ENCODE measurements around the gene CFP. TPM values are rescaled to one million over a fixed set of nuclear protein-coding genes. Genes with fewer than 3 reads are reported as not detected.
A peak's percentile ranks its signal among the peaks of the same experiment; 100 is the strongest.
"Not testable (repeated sequence)": the region's sequence is repeated elsewhere in the genome, so short reads cannot be mapped to it uniquely, and the experiment has no call there.

Gene CFP
- 1 to 10 TPM in 3 of 4 donors, under 1 TPM in 1; 0.45 to 5.5 (median 4.0) TPM for polyA plus RNA-seq
- long read RNA-seq, donor 1, partial matches to known transcripts: 0 of 4 reads
- long read RNA-seq, donor 1, other reads (novel, unspliced or antisense): 0 of 4 reads
- long read RNA-seq, donor 2: 0 reads
- long read RNA-seq, donor 3, partial matches to known transcripts: 0 of 3 reads
- long read RNA-seq, donor 3, other reads (novel, unspliced or antisense): 0 of 3 reads
- long read RNA-seq, donor 4: 0 reads
- long read RNA-seq, donor 5, partial matches to known transcripts: 0 of 1 reads
- long read RNA-seq, donor 5, other reads (novel, unspliced or antisense): 0 of 1 reads
- long read RNA-seq, donor 6, partial matches to known transcripts: 0 of 2 reads
- long read RNA-seq, donor 6, other reads (novel, unspliced or antisense): 0 of 2 reads
- long read RNA-seq, donor 7, partial matches to known transcripts: 0 of 3 reads
- long read RNA-seq, donor 7, other reads (novel, unspliced or antisense): 0 of 3 reads
- long read RNA-seq, donor 8: 0 reads
- long read RNA-seq, donor 9, partial matches to known transcripts: 0 of 1 reads
- long read RNA-seq, donor 9, other reads (novel, unspliced or antisense): 0 of 1 reads
- long read RNA-seq, donor 10, partial matches to known transcripts: 0 of 1 reads
- long read RNA-seq, donor 10, other reads (novel, unspliced or antisense): 0 of 1 reads

GRCh38 chrX:47629419-47630200, at the start of gene CFP:
Gene CFP, minus strand, starts transcription at chrX:47629930. Its CDS starts 86 bp downstream, at chrX:47629844.
- Histone ChIP-seq H3K27me3 (ENCODE audit: control insufficient read depth in 3 of 3, insufficient read depth in 3 of 3, low read length in 3 of 3) (no peaks in the 10 kb centered on the region), H3K4me1 (ENCODE audit: control insufficient read depth in 3 of 3, insufficient read depth in 2 of 3, low read depth in 1 of 3, low read length in 2 of 3) (no peaks in the 10 kb centered on the region), H3K27ac (ENCODE audit: low read depth in 1 of 3, low read length in 2 of 3) (no peak within 1 kb of the TSS), H3K4me3 (ENCODE audit: low read depth in 1 of 3, low read length in 3 of 3) (no peak within 1 kb of the TSS), H3K36me3 (ENCODE audit: control insufficient read depth in 3 of 3, insufficient read depth in 2 of 3, low read depth in 1 of 3, low read length in 3 of 3) (no peaks in the 10 kb centered on the region), H3K9me3 (ENCODE audit: control insufficient read depth in 2 of 2, insufficient read depth in 1 of 2, low read depth in 1 of 2, low read length in 1 of 2) (no peaks in the 10 kb centered on the region)
- FAIRE-seq (no peak), DNase-seq (no peak)
- 49 to 72% (median 66%) methylated on average over 7 to 14 of the region's 14 CpGs for WGBS, 3 donors

GRCh38 chrX:47675959-47676859, 46.5 kb upstream of the CFP start:
- H3K27me3 ChIP-seq (ENCODE audit: control insufficient read depth in 3 of 3, insufficient read depth in 3 of 3, low read length in 3 of 3); H3K4me1 ChIP-seq (ENCODE audit: control insufficient read depth in 3 of 3, insufficient read depth in 2 of 3, low read depth in 1 of 3, low read length in 2 of 3); H3K36me3 ChIP-seq (ENCODE audit: control insufficient read depth in 3 of 3, insufficient read depth in 2 of 3, low read depth in 1 of 3, low read length in 3 of 3); FAIRE-seq; H3K4me3 ChIP-seq (ENCODE audit: low read depth in 1 of 3, low read length in 3 of 3); H3K9me3 ChIP-seq (ENCODE audit: control insufficient read depth in 2 of 2, insufficient read depth in 1 of 2, low read depth in 1 of 2, low read length in 1 of 2): not testable (repeated sequence)
- WGBS, 3 donors: 46 to 58% (median 46%) methylated on average over 7 of the region's 7 CpGs
- H3K27ac ChIP-seq (ENCODE audit: low read depth in 1 of 3, low read length in 2 of 3): peak overlapping the region in 1 of 3 donors; percentile 28
- peak in 1 of 2 donors; percentile 31 for DNase-seq

- H3K27ac ChIP-seq (ENCODE audit: low read depth in 1 of 3, low read length in 2 of 3): no peak overlapping the region
- H3K36me3 ChIP-seq (ENCODE audit: control insufficient read depth in 3 of 3, insufficient read depth in 2 of 3, low read depth in 1 of 3, low read length in 3 of 3): no peaks in the 10 kb centered on the region
- DNase-seq: no peak
- no peak overlapping the region for H3K4me3 ChIP-seq (ENCODE audit: low read depth in 1 of 3, low read length in 3 of 3)
- peaks cover 0 to 3% of the 10 kb centered on the region in 2 donors for H3K9me3 ChIP-seq (ENCODE audit: control insufficient read depth in 2 of 2, insufficient read depth in 1 of 2, low read depth in 1 of 2, low read length in 1 of 2)
- no peaks in the 10 kb centered on the region for H3K27me3 ChIP-seq (ENCODE audit: control insufficient read depth in 3 of 3, insufficient read depth in 3 of 3, low read length in 3 of 3)
- FAIRE-seq: no peak
- WGBS, 3 donors: 80 to 87% (median 84%) methylated on average over 5 of the region's 5 CpGs
- H3K4me1 ChIP-seq (ENCODE audit: control insufficient read depth in 3 of 3, insufficient read depth in 2 of 3, low read depth in 1 of 3, low read length in 2 of 3): no peaks in the 10 kb centered on the region
Measured at GRCh38 chrX:47674776-47675175, 45.0 kb upstream of the CFP start.

- H3K4me1 ChIP-seq (ENCODE audit: control insufficient read depth in 3 of 3, insufficient read depth in 2 of 3, low read depth in 1 of 3, low read length in 2 of 3); H3K9me3 ChIP-seq (ENCODE audit: control insufficient read depth in 2 of 2, insufficient read depth in 1 of 2, low read depth in 1 of 2, low read length in 1 of 2); H3K27ac ChIP-seq (ENCODE audit: low read depth in 1 of 3, low read length in 2 of 3); DNase-seq; H3K4me3 ChIP-seq (ENCODE audit: low read depth in 1 of 3, low read length in 3 of 3); H3K27me3 ChIP-seq (ENCODE audit: control insufficient read depth in 3 of 3, insufficient read depth in 3 of 3, low read length in 3 of 3); H3K36me3 ChIP-seq (ENCODE audit: control insufficient read depth in 3 of 3, insufficient read depth in 2 of 3, low read depth in 1 of 3, low read length in 3 of 3); FAIRE-seq: not testable (repeated sequence)
- 78 to 87% (median 82%) methylated on average over 4 of the region's 4 CpGs for WGBS, 3 donors
Measured at GRCh38 chrX:47665797-47666196, 36.1 kb upstream of the CFP start.

- no peak for FAIRE-seq
- no peaks in the 10 kb centered on the region for H3K27me3 ChIP-seq (ENCODE audit: control insufficient read depth in 3 of 3, insufficient read depth in 3 of 3, low read length in 3 of 3)
- H3K27ac ChIP-seq (ENCODE audit: low read depth in 1 of 3, low read length in 2 of 3): no peak overlapping the region
- no peaks in the 10 kb centered on the region for H3K4me1 ChIP-seq (ENCODE audit: control insufficient read depth in 3 of 3, insufficient read depth in 2 of 3, low read depth in 1 of 3, low read length in 2 of 3)
- WGBS, 3 donors: 80 to 84% (median 84%) methylated on average over 5 of the region's 5 CpGs
- DNase-seq: no peak
- H3K36me3 ChIP-seq (ENCODE audit: control insufficient read depth in 3 of 3, insufficient read depth in 2 of 3, low read depth in 1 of 3, low read length in 3 of 3): peaks cover 0 to 2% (median 0%) of the 10 kb centered on the region in 3 donors
- H3K4me3 ChIP-seq (ENCODE audit: low read depth in 1 of 3, low read length in 3 of 3): no peak overlapping the region
- H3K9me3 ChIP-seq (ENCODE audit: control insufficient read depth in 2 of 2, insufficient read depth in 1 of 2, low read depth in 1 of 2, low read length in 1 of 2): no peaks in the 10 kb centered on the region
Measured at GRCh38 chrX:47664737-47665136, 35.0 kb upstream of the CFP start.

GRCh38 chrX:47662144-47662657, 32.5 kb upstream of the CFP start:
- FAIRE-seq: no peak

GRCh38 chrX:47661539-47661938, 31.8 kb upstream of the CFP start:
- DNase-seq: no peak
- H3K4me3 ChIP-seq (ENCODE audit: low read depth in 1 of 3, low read length in 3 of 3): no peak overlapping the region
- no peaks in the 10 kb centered on the region for H3K27me3 ChIP-seq (ENCODE audit: control insufficient read depth in 3 of 3, insufficient read depth in 3 of 3, low read length in 3 of 3)
- H3K36me3 ChIP-seq (ENCODE audit: control insufficient read depth in 3 of 3, insufficient read depth in 2 of 3, low read depth in 1 of 3, low read length in 3 of 3): peaks cover 0 to 4% (median 2%) of the 10 kb centered on the region in 3 donors
- FAIRE-seq: no peak
- WGBS, 3 donors: 82 to 91% (median 88%) methylated on average over 7 of the region's 7 CpGs
- H3K27ac ChIP-seq (ENCODE audit: low read depth in 1 of 3, low read length in 2 of 3): no peak overlapping the region
- H3K4me1 ChIP-seq (ENCODE audit: control insufficient read depth in 3 of 3, insufficient read depth in 2 of 3, low read depth in 1 of 3, low read length in 2 of 3): no peaks in the 10 kb centered on the region
- H3K9me3 ChIP-seq (ENCODE audit: control insufficient read depth in 2 of 2, insufficient read depth in 1 of 2, low read depth in 1 of 2, low read length in 1 of 2): no peaks in the 10 kb centered on the region

More at GRCh38 chrX:47662144-47662657, 32.5 kb upstream of the CFP start:
- Histone ChIP-seq H3K36me3 (ENCODE audit: control insufficient read depth in 3 of 3, insufficient read depth in 2 of 3, low read depth in 1 of 3, low read length in 3 of 3) (peaks cover 0 to 2% (median 0%) of the 10 kb centered on the region in 3 donors), H3K27ac (ENCODE audit: low read depth in 1 of 3, low read length in 2 of 3) (peak overlapping the region in 1 of 3 donors; percentile 24), H3K27me3 (ENCODE audit: control insufficient read depth in 3 of 3, insufficient read depth in 3 of 3, low read length in 3 of 3) (no peaks in the 10 kb centered on the region), H3K4me3 (ENCODE audit: low read depth in 1 of 3, low read length in 3 of 3) (no peak overlapping the region), H3K9me3 (ENCODE audit: control insufficient read depth in 2 of 2, insufficient read depth in 1 of 2, low read depth in 1 of 2, low read length in 1 of 2) (no peaks in the 10 kb centered on the region), H3K4me1 (ENCODE audit: control insufficient read depth in 3 of 3, insufficient read depth in 2 of 3, low read depth in 1 of 3, low read length in 2 of 3) (no peaks in the 10 kb centered on the region)
- WGBS, 3 donors: 50 to 93% (median 86%) methylated on average over 1 of the region's 1 CpG
- no peak for DNase-seq

Data from small intestine (tissue), 16 donors.